Astrocyte (in vitro differentiated cells and primary cell): ENCODE data around the gene LRCH1. TPM values are rescaled to one million over a fixed set of nuclear protein-coding genes. Genes with fewer than 3 reads are reported as not detected.
"Not testable (repeated sequence)": the region's sequence is repeated elsewhere in the genome, so short reads cannot be mapped to it uniquely, and the experiment has no call there.

Source experiments
- DNase-seq: peaks from one replicate; pipeline ENCODE4 v3.0.0-alpha.2; 2010; ENCODE audit warnings: low read depth
- FAIRE-seq: peaks from 2 replicates; lab custom pipeline; 2011; peaks lifted over from hg19 to GRCh38; lab: Jason Lieb, UNC
- H2AFZ ChIP-seq: 2 replicates; pipeline ENCODE4 v1.6.0; 2012; ENCODE audit warnings: low read depth, low read length, inconsistent platforms
- H3K27ac ChIP-seq: 2 replicates; pipeline ENCODE4 v1.5.1; 2011; ENCODE audit warnings: low read depth, low read length, inconsistent platforms
- H3K27me3 ChIP-seq: 2 replicates; pipeline ENCODE4 v1.6.0; 2011; ENCODE audit warnings: low read length, inconsistent platforms; ENCODE audit not compliant: insufficient read depth
- H3K36me3 ChIP-seq: 2 replicates; pipeline ENCODE4 v1.5.1; 2011; ENCODE audit warnings: low read length, inconsistent platforms; ENCODE audit not compliant: insufficient read depth
- H3K4me1 ChIP-seq: 2 replicates; pipeline ENCODE4 v1.5.1; 2011; ENCODE audit warnings: low read length, inconsistent platforms; ENCODE audit not compliant: insufficient read depth
- H3K4me2 ChIP-seq: 2 replicates; pipeline ENCODE4 v1.6.0; 2012; ENCODE audit warnings: low read length, inconsistent platforms
- H3K4me3 ChIP-seq: 2 replicates; pipeline ENCODE4 v1.5.1; 2011; ENCODE audit warnings: low read depth, mild to moderate bottlenecking, low read length, inconsistent platforms; ENCODE audit not compliant: insufficient read depth
- H3K79me2 ChIP-seq: 2 replicates; pipeline ENCODE4 v1.6.0; 2012; ENCODE audit warnings: mild to moderate bottlenecking, low read length, inconsistent platforms; ENCODE audit not compliant: insufficient read depth
- H3K9ac ChIP-seq: 2 replicates; pipeline ENCODE4 v1.6.0; 2012; ENCODE audit warnings: mild to moderate bottlenecking, low read length, inconsistent platforms
- H3K9me3 ChIP-seq: 2 replicates; pipeline ENCODE4 v1.5.1; 2012; ENCODE audit warnings: low read depth, mild to moderate bottlenecking, low read length, inconsistent platforms; ENCODE audit not compliant: insufficient read depth
- H4K20me1 ChIP-seq: 2 replicates; pipeline ENCODE4 v1.6.0; 2012; ENCODE audit warnings: low read length, inconsistent platforms; ENCODE audit not compliant: insufficient read depth
- H3K27ac Mint-ChIP-seq: one replicate; pipeline ENCODE4 v1.8.0; 2021; ENCODE audit warnings: mild to moderate bottlenecking, mixed read lengths; ENCODE audit not compliant: unreplicated experiment
- H3K27me3 Mint-ChIP-seq: one replicate; pipeline ENCODE4 v1.8.0; 2021; ENCODE audit warnings: low read depth, mixed read lengths; ENCODE audit not compliant: unreplicated experiment
- H3K36me3 Mint-ChIP-seq: one replicate; pipeline ENCODE4 v1.8.0; 2021; ENCODE audit warnings: low read depth, mixed read lengths; ENCODE audit not compliant: unreplicated experiment
- H3K4me1 Mint-ChIP-seq: one replicate; pipeline ENCODE4 v1.8.0; 2021; ENCODE audit warnings: low read depth, mixed read lengths; ENCODE audit not compliant: unreplicated experiment
- H3K4me3 Mint-ChIP-seq: one replicate; pipeline ENCODE4 v1.8.0; 2021; ENCODE audit warnings: mild to moderate bottlenecking, moderate library complexity, mixed read lengths; ENCODE audit not compliant: unreplicated experiment
- H3K9me3 Mint-ChIP-seq: one replicate; pipeline ENCODE4 v1.8.0; 2021; ENCODE audit warnings: mild to moderate bottlenecking, mixed read lengths; ENCODE audit not compliant: unreplicated experiment
- CTCF ChIP-seq: IDR thresholded peaks from 2 replicates; pipeline ENCODE4 v1.5.1; 2011; ENCODE audit warnings: low read depth, mild to moderate bottlenecking, inconsistent platforms, low read length, moderate library complexity; ENCODE audit not compliant: insufficient read depth
- EZH2 ChIP-seq: IDR thresholded peaks from 2 replicates; pipeline ENCODE4 v1.6.1; 2012; ENCODE audit warnings: mild to moderate bottlenecking, low read length, inconsistent platforms; ENCODE audit not compliant: insufficient read depth
- total RNA-seq: library from RNA; stranded (reverse); gene quantifications from 2 replicates; pipeline ENCODE4 v1.2.1, GENCODE V29; 2021

Gene LRCH1
- total RNA-seq, 1 donor from 2014 or later = 17.7 TPM

GRCh38 chr13:46753917-46754316 is 200.9 kb downstream of the LRCH1 start:
- H3K27me3 Mint-ChIP-seq = no peaks in the 10 kb centered on the region
- Histone ChIP-seq H3K4me3 (no peak overlapping the region), H3K36me3 (peaks cover 9% of the 10 kb centered on the region), H3K27me3 (no peaks in the 10 kb centered on the region), H3K27ac (no peak overlapping the region), H3K9ac (no peak overlapping the region), H3K79me2 (no peaks in the 10 kb centered on the region), H3K4me2 (no peak overlapping the region), H2AFZ (no peak overlapping the region), H3K9me3 (no peaks in the 10 kb centered on the region), H3K4me1 (peaks cover 24% of the 10 kb centered on the region), H4K20me1 (no peaks in the 10 kb centered on the region)
- peaks cover 6% of the 10 kb centered on the region for H3K36me3 Mint-ChIP-seq
- no peak for TF ChIP-seq EZH2
- no peak for TF ChIP-seq CTCF
- FAIRE-seq = no peak
- no peak overlapping the region for H3K27ac Mint-ChIP-seq
- no peak overlapping the region for H3K4me3 Mint-ChIP-seq
- peaks cover 15% of the 10 kb centered on the region for H3K4me1 Mint-ChIP-seq
- no peak for DNase-seq
- no peaks in the 10 kb centered on the region for H3K9me3 Mint-ChIP-seq

GRCh38 chr13:46754812-46755211 is 201.8 kb downstream of the LRCH1 start:
- Histone ChIP-seq H3K36me3 (peaks cover 9% of the 10 kb centered on the region), H3K4me1 (peaks cover 20% of the 10 kb centered on the region), H3K4me2 (no peak overlapping the region), H2AFZ (no peak overlapping the region), H3K9ac (no peak overlapping the region), H3K4me3 (no peak overlapping the region), H3K9me3 (no peaks in the 10 kb centered on the region), H3K27me3 (no peaks in the 10 kb centered on the region), H4K20me1 (no peaks in the 10 kb centered on the region), H3K79me2 (no peaks in the 10 kb centered on the region), H3K27ac (no peak overlapping the region)
- H3K4me3 Mint-ChIP-seq = no peak overlapping the region
- H3K4me1 Mint-ChIP-seq = peaks cover 13% of the 10 kb centered on the region
- H3K36me3 Mint-ChIP-seq = peaks cover 3% of the 10 kb centered on the region
- DNase-seq (no peak), FAIRE-seq (no peak)
- no peak overlapping the region for H3K27ac Mint-ChIP-seq
- H3K27me3 Mint-ChIP-seq = no peaks in the 10 kb centered on the region
- H3K9me3 Mint-ChIP-seq = no peaks in the 10 kb centered on the region
- TF ChIP-seq EZH2 (no peak), CTCF (no peak)

- not testable (repeated sequence) for H3K27me3 Mint-ChIP-seq
Measured at GRCh38 chr13:46755508-46755907, 202.5 kb downstream of the LRCH1 start.

More at GRCh38 chr13:46755508-46755907, 202.5 kb downstream of the LRCH1 start:
- FAIRE-seq, H3K36me3 Mint-ChIP-seq, H3K9me3 ChIP-seq, H3K27ac Mint-ChIP-seq, H3K9me3 Mint-ChIP-seq, H3K4me3 ChIP-seq, DNase-seq, H3K9ac ChIP-seq, H3K4me2 ChIP-seq, H2AFZ ChIP-seq, H3K79me2 ChIP-seq, H3K27ac ChIP-seq, H4K20me1 ChIP-seq, H3K27me3 ChIP-seq, H3K4me3 Mint-ChIP-seq, H3K36me3 ChIP-seq: not testable (repeated sequence)
- peaks cover 12% of the 10 kb centered on the region for H3K4me1 Mint-ChIP-seq
- peaks cover 13% of the 10 kb centered on the region for H3K4me1 ChIP-seq
